Measurements from ENCODE around the gene POGZ.
A peak's percentile ranks its signal among the peaks of the same experiment; 100 is the strongest.

The POGZ gene

GRCh38 chr1:151458802-151459330 is 428 bp downstream of the POGZ start:
- DNase-seq (ENCODE audit: low read depth), result no peak
- H3K4me3 ChIP-seq (ENCODE audit: low read length), result peak overlapping the region; percentile 64
- no peak for TF ChIP-seq CTCF (conservative IDR thresholded peaks at IDR 0.05; ENCODE audit: low read depth, low read length)

- no peak for TF ChIP-seq CTCF (conservative IDR thresholded peaks at IDR 0.05; ENCODE audit: low read depth, low read length)
- no peak for DNase-seq (ENCODE audit: low read depth)
- peak overlapping the region; percentile 67 for H3K4me3 ChIP-seq (ENCODE audit: low read length)
These were observed 1.1 kb downstream of the POGZ start for GRCh38 chr1:151457911-151458801.

- DNase-seq (ENCODE audit: low read depth), result no peak
- TF ChIP-seq CTCF (conservative IDR thresholded peaks at IDR 0.05; ENCODE audit: low read depth, low read length), result no peak
- no peak overlapping the region for H3K4me3 ChIP-seq (ENCODE audit: low read length)
These were observed 3.3 kb downstream of the POGZ start for GRCh38 chr1:151455966-151456365.

GRCh38 chr1:151455231-151455630 is 4.1 kb downstream of the POGZ start:
- TF ChIP-seq CTCF (conservative IDR thresholded peaks at IDR 0.05; ENCODE audit: low read depth, low read length), result no peak

GRCh38 chr1:151447696-151448095 is 11.6 kb downstream of the POGZ start:
- H3K4me3 ChIP-seq (ENCODE audit: low read length), result no peak overlapping the region
- TF ChIP-seq CTCF (conservative IDR thresholded peaks at IDR 0.05; ENCODE audit: low read depth, low read length), result no peak
- no peak for DNase-seq (ENCODE audit: low read depth)

More at GRCh38 chr1:151455231-151455630, 4.1 kb downstream of the POGZ start:
- no peak for DNase-seq (ENCODE audit: low read depth)
- no peak overlapping the region for H3K4me3 ChIP-seq (ENCODE audit: low read length)

- H3K4me3 ChIP-seq (ENCODE audit: low read length), result no peak overlapping the region
- TF ChIP-seq CTCF (conservative IDR thresholded peaks at IDR 0.05; ENCODE audit: low read depth, low read length), result no peak
- no peak for DNase-seq (ENCODE audit: low read depth)
These were observed 14.5 kb downstream of the POGZ start for GRCh38 chr1:151444783-151445177.
